Activated naive CD4-positive, alpha-beta T cell treated with Interleukin-2 at 50 U/mL for 16 hours (primary cell): ENCODE results near the gene ANGPTL2.

ENCODE experiments used
- DNase-seq: peaks from one replicate; pipeline ENCODE4 v3.0.0-alpha.2; 2020

ANGPTL2 gene

GRCh38 chr9:127091526-127091925 lies 30.9 kb downstream of the ANGPTL2 start:
- no peak for DNase-seq

GRCh38 chr9:127090341-127090985 lies 32.0 kb downstream of the ANGPTL2 start:
- DNase-seq, result no peak

- no peak for DNase-seq
Observed at GRCh38 chr9:127089631-127090081, 32.8 kb downstream of the ANGPTL2 start.

GRCh38 chr9:127088724-127089615 lies 33.5 kb downstream of the ANGPTL2 start:
- no peak for DNase-seq

DNA sequence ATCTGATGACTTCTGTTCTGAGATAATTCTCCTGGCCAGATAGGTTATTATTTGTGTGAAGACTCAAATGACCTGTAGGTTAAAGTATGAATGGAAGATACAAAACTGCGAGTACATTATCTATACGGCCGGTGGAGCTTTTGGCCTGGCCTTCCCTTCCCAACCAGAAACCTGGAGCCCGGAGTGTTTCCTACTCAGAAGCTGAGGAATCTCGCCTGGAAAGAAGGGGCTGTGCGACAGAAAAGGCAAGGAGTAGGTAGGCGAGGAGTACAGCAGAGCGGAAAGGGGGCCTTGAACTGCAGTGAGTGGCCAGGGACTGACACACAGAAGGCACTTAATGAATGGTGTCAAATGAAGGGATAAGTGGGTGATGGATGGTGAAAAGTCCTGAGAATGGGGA lies 34.6 kb downstream of the ANGPTL2 start:
- DNase-seq, result no peak

DNA sequence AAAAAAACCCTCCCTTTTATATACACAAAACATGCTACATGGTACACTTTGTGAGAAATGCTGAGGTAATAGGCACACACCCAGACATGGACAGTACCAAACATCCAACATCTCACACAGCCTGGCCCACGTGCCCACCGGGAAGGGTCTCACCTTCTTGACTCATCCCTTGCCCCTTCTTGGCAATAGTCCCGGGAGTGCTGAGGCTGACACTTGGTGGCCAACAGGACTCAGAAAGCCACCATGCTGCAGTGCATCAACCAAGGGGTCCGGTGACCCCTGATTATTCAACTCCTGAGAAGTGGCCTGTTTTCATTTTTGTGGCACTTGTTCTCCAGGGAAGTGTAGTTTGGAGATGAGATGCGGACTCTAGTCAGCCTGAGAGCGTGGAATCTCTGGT lies 35.0 kb downstream of the ANGPTL2 start:
- DNase-seq, result no peak

DNA sequence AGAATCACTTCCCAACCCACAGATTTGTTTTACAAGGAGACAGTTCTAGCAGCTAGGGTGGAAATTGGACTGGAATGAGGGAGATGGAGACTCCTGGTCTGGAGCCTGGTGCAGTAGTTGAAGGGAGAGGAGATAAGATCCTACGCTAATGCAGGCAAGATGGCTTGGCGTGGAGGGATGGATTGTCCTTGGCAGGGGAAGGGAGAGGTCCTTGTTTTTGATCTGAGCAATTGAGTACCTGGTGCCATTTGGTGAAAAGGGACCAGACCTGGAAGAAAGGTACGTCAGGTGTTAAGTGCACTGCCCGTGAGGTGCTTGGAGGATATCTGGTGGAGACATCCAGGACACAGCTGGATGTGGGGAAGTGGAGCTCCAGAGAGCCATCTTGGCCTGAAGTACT lies 35.7 kb downstream of the ANGPTL2 start:
- DNase-seq, result no peak

DNA sequence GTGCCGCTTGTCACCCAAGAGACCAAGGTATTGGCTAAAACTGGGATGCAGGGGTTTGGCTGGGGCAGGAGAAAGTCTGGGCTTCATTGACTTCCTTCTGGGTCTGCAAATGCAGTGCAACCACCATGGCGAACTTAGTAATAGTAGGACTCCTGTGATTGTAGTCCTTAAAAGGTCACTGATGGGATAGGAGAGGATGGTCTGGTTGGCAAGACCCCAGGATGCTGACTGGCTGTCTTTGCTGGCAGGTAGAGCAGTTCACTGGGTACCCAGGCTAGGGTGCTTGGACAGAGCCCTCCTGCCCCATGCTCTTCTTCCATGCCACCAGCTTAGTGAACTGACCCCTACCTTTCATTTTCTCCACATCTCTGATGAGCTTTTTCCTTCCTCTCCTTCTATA lies 37.2 kb downstream of the ANGPTL2 start:
- DNase-seq, result no peak

GRCh38 chr9:127084076-127085039 lies 38.1 kb downstream of the ANGPTL2 start:
- no peak for DNase-seq

- no peak for DNase-seq
Observed at GRCh38 chr9:127083138-127083980, 39.1 kb downstream of the ANGPTL2 start.

DNA sequence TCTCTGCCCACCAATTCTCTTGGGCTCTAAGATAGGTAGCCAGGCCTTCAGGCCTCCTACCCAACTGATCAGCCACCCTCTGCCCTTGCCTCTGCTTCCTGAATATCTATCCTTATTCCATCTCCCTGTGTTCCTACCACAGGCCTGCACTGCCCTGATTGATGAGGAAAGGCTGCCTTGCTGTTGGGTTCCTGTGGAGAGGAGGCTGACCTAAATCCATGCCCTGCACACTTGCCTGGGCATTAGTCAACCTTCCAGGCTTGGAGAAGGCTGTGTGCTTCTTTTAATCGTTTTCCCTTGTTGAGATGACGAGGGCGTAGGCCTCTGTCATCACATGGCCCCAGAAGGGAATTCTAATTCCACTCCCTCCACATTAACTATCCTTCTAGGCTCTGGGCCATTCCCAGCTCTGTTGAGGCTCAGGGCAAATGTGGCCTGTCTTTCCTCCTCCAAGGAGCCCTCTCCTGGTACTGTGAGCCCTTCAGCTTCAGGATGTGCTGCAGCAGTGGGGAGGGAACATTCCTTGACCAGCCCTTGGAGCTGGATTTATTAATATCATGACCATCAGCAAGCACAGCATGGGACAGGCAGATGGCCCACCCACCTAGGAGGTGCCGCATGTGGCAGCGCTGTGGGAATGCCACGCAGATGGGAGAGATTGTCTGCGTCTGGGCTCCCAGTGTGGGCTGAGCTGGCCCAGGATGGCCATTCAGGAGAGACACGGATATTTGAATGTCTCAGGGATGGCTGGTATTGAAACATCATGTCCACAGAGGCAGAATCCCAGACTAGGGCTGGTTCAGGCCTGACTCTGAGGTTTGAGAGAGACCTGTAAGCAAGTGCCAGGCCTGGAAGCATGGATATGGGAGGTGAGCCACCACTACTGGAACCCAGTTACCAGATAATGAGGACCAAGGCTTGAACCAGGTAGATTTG lies 40.9 kb downstream of the ANGPTL2 start:
- DNase-seq, result no peak

DNA sequence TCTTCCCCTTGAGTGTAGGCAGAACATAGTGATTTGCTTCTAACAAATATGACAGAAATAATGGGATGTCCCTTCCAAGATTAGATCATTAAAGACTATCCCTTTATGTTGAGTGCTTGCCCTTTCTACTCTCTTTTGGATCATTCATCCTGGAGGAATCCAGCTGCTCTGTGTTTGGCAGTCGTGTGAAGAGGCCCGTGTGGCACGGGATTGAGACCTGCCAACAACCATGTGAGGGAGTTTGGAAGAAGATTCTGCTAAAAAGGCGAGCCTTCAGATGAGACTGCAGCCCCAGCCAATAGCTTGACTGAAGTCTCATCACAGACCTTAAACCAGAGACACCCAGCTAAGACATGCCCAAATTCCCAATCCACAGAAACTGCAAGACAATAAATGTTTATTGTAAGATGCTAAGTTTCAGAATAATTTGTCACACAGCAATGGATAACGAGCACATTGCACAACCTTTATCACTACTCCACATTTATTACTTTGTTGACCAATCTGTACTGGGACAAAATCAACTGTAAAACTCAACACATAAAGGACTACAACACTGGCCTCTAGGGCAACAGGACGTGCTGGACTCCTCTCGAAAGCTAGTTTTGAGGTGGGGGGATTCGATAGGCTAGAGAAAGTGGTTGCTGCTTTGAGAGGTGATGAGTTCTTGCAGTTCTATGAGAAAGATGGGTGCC lies 42.8 kb downstream of the ANGPTL2 start:
- no peak for DNase-seq

- no peak for DNase-seq
Observed at GRCh38 chr9:127078988-127079387, 43.4 kb downstream of the ANGPTL2 start.

- DNase-seq, result no peak
Observed at GRCh38 chr9:127078336-127078735, 44.1 kb downstream of the ANGPTL2 start.

DNA sequence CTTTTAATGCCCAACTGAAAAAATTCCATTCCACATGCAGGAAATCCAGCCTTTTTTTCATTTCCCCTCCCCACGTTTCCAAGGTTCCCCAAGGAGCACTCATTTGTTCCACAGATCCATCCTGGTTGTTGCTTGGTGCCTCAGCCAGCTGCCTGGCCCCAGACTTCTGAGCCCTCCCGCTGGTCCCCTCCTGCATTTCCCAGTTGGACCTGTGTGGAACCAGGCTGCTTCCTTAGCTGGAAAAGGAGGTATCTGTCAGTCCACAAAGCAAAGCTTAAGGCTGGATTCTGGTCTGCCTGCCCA lies 44.8 kb downstream of the ANGPTL2 start:
- no peak for DNase-seq

GRCh38 chr9:127076860-127077643 lies 45.4 kb downstream of the ANGPTL2 start:
- no peak for DNase-seq

DNA sequence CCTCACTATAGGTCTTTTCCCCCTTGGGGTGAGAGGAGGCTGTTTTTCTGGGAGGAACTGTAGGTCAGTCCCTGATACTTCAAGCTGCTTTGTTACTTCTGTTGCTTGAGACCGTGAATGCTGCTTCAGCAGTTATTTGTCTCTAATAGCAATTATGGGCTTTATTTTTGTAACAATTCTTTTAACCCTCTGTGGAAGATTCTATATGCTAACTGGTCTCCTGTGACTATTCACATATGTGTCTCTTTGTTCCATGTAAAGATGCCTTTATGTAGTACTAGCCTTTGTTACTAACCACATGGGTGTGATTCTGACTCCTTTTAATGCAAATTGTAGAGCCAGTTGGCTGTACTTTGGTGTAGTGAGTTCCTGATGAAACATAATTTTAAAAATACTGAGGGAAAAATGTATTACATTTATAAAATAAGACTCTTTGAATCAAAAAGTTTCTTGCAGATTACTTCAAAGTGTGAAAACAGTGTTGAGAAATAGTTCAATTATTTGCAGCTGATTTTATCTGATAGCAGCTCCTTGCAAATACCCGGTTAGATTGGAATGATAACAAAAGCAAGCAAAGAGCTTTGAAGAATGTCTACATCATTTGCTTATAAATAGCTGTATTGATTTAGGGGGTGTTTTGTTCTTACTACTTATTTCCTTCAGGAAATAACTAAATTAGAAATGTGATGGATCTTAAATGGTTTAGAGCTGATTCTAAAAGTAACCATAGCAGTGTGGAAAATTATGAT lies 46.6 kb downstream of the ANGPTL2 start:
- DNase-seq, result no peak

- DNase-seq, result no peak
Observed at GRCh38 chr9:127074561-127075548, 47.6 kb downstream of the ANGPTL2 start.
